Measurements from ENCODE around the gene CHERP. TPM values are rescaled to one million over a fixed set of nuclear protein-coding genes. Genes with fewer than 3 reads are reported as not detected.
"Not testable (repeated sequence)": the region's sequence is repeated elsewhere in the genome, so short reads cannot be mapped to it uniquely, and the experiment has no call there.

Gene CHERP
- total RNA-seq, 2 donors from 2014 or later = 8.6 to 34.9 TPM

- WGBS, 2 donors = 74 to 83% methylated on average over 4 of the region's 4 CpGs
- intact Hi-C loops (cut with DNase I) = no loop called here
- H3K27ac ChIP-seq = no peak overlapping the region
- no peaks in the 10 kb centered on the region for H3K9me3 ChIP-seq
- no peak for TF ChIP-seq CTCF (IDR thresholded peaks at IDR 0.05)
- TF ChIP-seq POLR2A (IDR thresholded peaks at IDR 0.05) = no peak
- ATAC-seq = no peak
- peaks cover 0 to 10% of the 10 kb centered on the region in 2 donors for H3K36me3 ChIP-seq (replicated peaks in 1 of 2; ENCODE audit: insufficient read depth in 1 of 2, low read depth in 2 of 2)
- no peak for DNase-seq
- H3K4me1 ChIP-seq = peaks cover 6% of the 10 kb centered on the region
- no peak overlapping the region for H3K4me3 ChIP-seq
- no peaks in the 10 kb centered on the region for H3K27me3 ChIP-seq
Observed at GRCh38 chr19:16548956-16549355, 6.7 kb upstream of the CHERP start.

- DNase-seq (no peak), ATAC-seq (no peak)
- TF ChIP-seq POLR2A (IDR thresholded peaks at IDR 0.05) (no peak), CTCF (IDR thresholded peaks at IDR 0.05) (no peak)
- Histone ChIP-seq H3K4me1 (peaks cover 30% of the 10 kb centered on the region), H3K4me3 (no peak overlapping the region), H3K9me3 (no peaks in the 10 kb centered on the region), H3K36me3 (replicated peaks in 1 of 2; ENCODE audit: insufficient read depth in 1 of 2, low read depth in 2 of 2) (no peaks in the 10 kb centered on the region), H3K27ac (no peak overlapping the region), H3K27me3 (no peaks in the 10 kb centered on the region)
- 92 to 95% methylated on average over 10 to 11 of the region's 11 CpGs for WGBS, 2 donors
- intact Hi-C loops (cut with DNase I) = no loop called here
Observed at GRCh38 chr19:16544473-16545231, 2.4 kb upstream of the CHERP start.

- H3K27me3 ChIP-seq; H3K27ac ChIP-seq; ATAC-seq; H3K4me3 ChIP-seq; DNase-seq; intact Hi-C loops (cut with DNase I); H3K9me3 ChIP-seq; H3K36me3 ChIP-seq (replicated peaks in 1 of 2; ENCODE audit: insufficient read depth in 1 of 2, low read depth in 2 of 2): not testable (repeated sequence)
- WGBS, 2 donors = 79 to 82% methylated on average over 6 of the region's 6 CpGs
- peaks cover 33% of the 10 kb centered on the region for H3K4me1 ChIP-seq
Observed at GRCh38 chr19:16543734-16544133, 1.5 kb upstream of the CHERP start.

GRCh38 chr19:16542910-16543472 lies 754 bp upstream of the CHERP start:
- H3K9me3 ChIP-seq = no peaks in the 10 kb centered on the region
- peak overlapping the region; percentile 98 to 99 for H3K4me3 ChIP-seq
- no peak for DNase-seq
- ATAC-seq = peak; percentile 11
- TF ChIP-seq POLR2A (IDR thresholded peaks at IDR 0.05) = no peak
- peaks cover 33% of the 10 kb centered on the region for H3K4me1 ChIP-seq
- WGBS, 2 donors = 2 to 4% methylated on average over 15 of the region's 15 CpGs
- no peaks in the 10 kb centered on the region for H3K36me3 ChIP-seq (replicated peaks in 1 of 2; ENCODE audit: insufficient read depth in 1 of 2, low read depth in 2 of 2)
- H3K27ac ChIP-seq = peak overlapping the region; percentile 83 to 94 (median 88)
- intact Hi-C loops (cut with DNase I) = no loop called here
- no peaks in the 10 kb centered on the region for H3K27me3 ChIP-seq

GRCh38 chr19:16541526-16542044 lies 652 bp downstream of the CHERP start:
- ATAC-seq = peak; percentile 2
- WGBS, 2 donors = 1% methylated on average over 14 to 29 of the region's 29 CpGs

More at GRCh38 chr19:16541526-16542044, 652 bp downstream of the CHERP start:
- H3K27ac ChIP-seq = peak overlapping the region; percentile 36 to 94 (median 86)
- no peaks in the 10 kb centered on the region for H3K36me3 ChIP-seq (replicated peaks in 1 of 2; ENCODE audit: insufficient read depth in 1 of 2, low read depth in 2 of 2)
- H3K4me1 ChIP-seq = peaks cover 33% of the 10 kb centered on the region
- no peak for DNase-seq
- H3K9me3 ChIP-seq = no peaks in the 10 kb centered on the region
- intact Hi-C loops (cut with DNase I) = no loop called here
- TF ChIP-seq POLR2A (IDR thresholded peaks at IDR 0.05) (no peak), CTCF (IDR thresholded peaks at IDR 0.05) (no peak)
- H3K27me3 ChIP-seq = no peaks in the 10 kb centered on the region
- H3K4me3 ChIP-seq = peak overlapping the region; percentile 98 to 99
